ENCODE measurements around the gene IPMK.
"Not testable (repeated sequence)": the region's sequence is repeated elsewhere in the genome, so short reads cannot be mapped to it uniquely, and the experiment has no call there.

Gene IPMK

GRCh38 chr10:58220769-58221451, 46.8 kb downstream of the IPMK start:
- no peak for DNase-seq (ENCODE audit: low read depth)

GRCh38 chr10:58219875-58220274, 47.8 kb downstream of the IPMK start:
- no peak for DNase-seq (ENCODE audit: low read depth)

GRCh38 chr10:58217612-58218011, 50.1 kb downstream of the IPMK start:
- DNase-seq (ENCODE audit: low read depth) = no peak

- DNase-seq (ENCODE audit: low read depth) = no peak
Measured at GRCh38 chr10:58212622-58213021, 55.1 kb downstream of the IPMK start.

GRCh38 chr10:58210160-58210559, 57.5 kb downstream of the IPMK start:
- DNase-seq (ENCODE audit: low read depth) = no peak

GRCh38 chr10:58209669-58210068, 58.0 kb downstream of the IPMK start:
- DNase-seq (ENCODE audit: low read depth) = no peak

GRCh38 chr10:58206251-58206650, 61.4 kb downstream of the IPMK start:
- no peak for DNase-seq (ENCODE audit: low read depth)

GRCh38 chr10:58201704-58202103, 66.0 kb downstream of the IPMK start:
- no peak for DNase-seq (ENCODE audit: low read depth)

GRCh38 chr10:58189269-58189668, 78.4 kb downstream of the IPMK start:
- DNase-seq (ENCODE audit: low read depth) = no peak

- no peak for DNase-seq (ENCODE audit: low read depth)
Measured at GRCh38 chr10:58184120-58184670, 83.5 kb downstream of the IPMK start.

GRCh38 chr10:58180666-58181065, 87.0 kb downstream of the IPMK start:
- DNase-seq (ENCODE audit: low read depth) = no peak

- no peak for DNase-seq (ENCODE audit: low read depth)
Measured at GRCh38 chr10:58179238-58179637, 88.5 kb downstream of the IPMK start.

GRCh38 chr10:58178811-58179210, 88.9 kb downstream of the IPMK start:
- DNase-seq (ENCODE audit: low read depth) = no peak

GRCh38 chr10:58177362-58177947, 90.2 kb downstream of the IPMK start:
- DNase-seq (ENCODE audit: low read depth) = no peak

GRCh38 chr10:58175990-58176900, 91.4 kb downstream of the IPMK start:
- no peak for DNase-seq (ENCODE audit: low read depth)

- no peak for DNase-seq (ENCODE audit: low read depth)
Measured at GRCh38 chr10:58174831-58175230, 92.9 kb downstream of the IPMK start.

- DNase-seq (ENCODE audit: low read depth) = no peak
Measured at GRCh38 chr10:58173391-58173790, 94.3 kb downstream of the IPMK start.

GRCh38 chr10:58171146-58171545, 96.5 kb downstream of the IPMK start:
- DNase-seq (ENCODE audit: low read depth) = no peak

GRCh38 chr10:58164517-58164916, 103.2 kb downstream of the IPMK start:
- no peak for DNase-seq (ENCODE audit: low read depth)

- DNase-seq (ENCODE audit: low read depth) = no peak
Measured at GRCh38 chr10:58158806-58159205, 108.9 kb downstream of the IPMK start.

- DNase-seq (ENCODE audit: low read depth) = no peak
Measured at GRCh38 chr10:58157076-58157766, 110.5 kb downstream of the IPMK start.

GRCh38 chr10:58155941-58156340, 111.8 kb downstream of the IPMK start:
- not testable (repeated sequence) for DNase-seq (ENCODE audit: low read depth)
